Stimulated activated CD4-positive, alpha-beta T cell treated with anti-CD3 and anti-CD28 coated beads, Interleukin-2, amount 100 ng/mL, for 48 hours (primary cell): ENCODE results near the gene CRYBG2.

Source experiments
- DNase-seq, 2 donors: peaks; one replicate each; pipeline ENCODE4 v3.0.0-alpha.2; 2020

The CRYBG2 gene

DNA sequence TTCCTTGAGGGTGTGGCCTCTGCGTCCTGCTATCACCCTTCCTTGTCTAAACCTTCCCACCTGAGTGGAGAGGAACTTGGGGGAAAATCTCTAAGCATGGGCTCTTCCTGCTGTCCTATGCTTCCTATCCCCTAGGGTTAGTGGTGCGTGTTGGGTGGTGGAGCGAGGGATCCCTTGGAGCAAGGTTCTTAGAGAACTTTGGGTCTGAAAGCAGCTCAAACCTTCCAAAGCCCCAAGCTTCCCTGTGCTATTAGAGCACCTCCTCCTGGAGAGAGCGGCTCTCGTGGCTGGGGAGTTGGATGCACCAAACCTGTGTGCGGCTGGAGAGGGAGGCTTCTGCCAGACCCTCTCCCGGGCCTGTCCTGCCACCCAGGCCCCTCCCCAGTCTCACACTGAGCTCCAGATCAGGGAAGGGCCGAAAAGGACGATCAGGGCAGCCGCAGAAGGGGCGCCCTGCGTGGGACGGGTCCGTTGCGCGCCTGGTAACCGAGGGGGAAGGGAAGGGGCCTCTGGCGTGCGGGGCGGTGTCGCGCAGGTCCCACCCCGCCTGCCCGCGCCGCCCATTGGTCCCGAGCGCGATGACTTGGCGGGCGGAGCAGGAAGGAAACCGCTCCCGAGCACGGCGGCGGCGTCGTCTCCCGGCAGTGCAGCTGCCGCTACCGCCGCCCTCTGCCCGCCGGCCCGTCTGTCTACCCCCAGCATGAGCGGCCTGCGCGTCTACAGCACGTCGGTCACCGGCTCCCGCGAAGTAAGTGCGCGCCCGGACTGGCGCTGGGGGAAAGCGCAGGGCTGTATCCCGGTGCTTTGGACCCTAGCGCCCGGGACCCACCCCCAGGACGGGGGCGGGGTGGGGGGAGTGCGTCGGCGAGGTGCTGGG, 74.2 kb downstream of the CRYBG2 start, which contains the start of gene SH3BGRL3:
Gene SH3BGRL3, plus strand, starts transcription at position 631 of the 877 bp plus-strand sequence. Its CDS starts 70 bp downstream, at position 701.
- peak; percentile 71 to 82 for DNase-seq

GRCh38 chr1:26278724-26279455, 75.0 kb downstream of the CRYBG2 start:
- DNase-seq = no peak

GRCh38 chr1:26278303-26278702, 75.6 kb downstream of the CRYBG2 start:
- no peak for DNase-seq

GRCh38 chr1:26277719-26278118, 76.2 kb downstream of the CRYBG2 start:
- no peak for DNase-seq

- DNase-seq = no peak
These were observed 76.7 kb downstream of the CRYBG2 start for GRCh38 chr1:26277261-26277661.

DNA sequence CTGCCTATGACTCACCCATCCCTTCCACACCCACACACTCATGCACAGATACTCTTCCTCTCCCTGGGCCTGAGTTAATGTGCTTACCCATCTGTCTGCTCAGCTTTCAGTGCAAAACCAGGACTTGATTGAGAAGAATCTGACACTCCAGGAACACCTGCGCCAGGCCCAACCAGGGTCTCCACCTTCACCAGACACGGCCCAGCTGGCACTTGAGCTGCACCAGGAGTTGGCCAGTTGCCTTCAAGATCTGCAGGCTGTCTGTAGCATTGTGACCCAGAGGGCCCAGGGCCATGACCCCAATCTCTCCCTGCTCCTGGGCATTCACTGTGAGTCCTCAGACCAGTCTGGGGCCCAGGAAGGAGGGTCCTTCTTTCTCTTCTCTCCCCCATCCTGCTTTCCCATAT, 77.5 kb downstream of the CRYBG2 start:
- DNase-seq = no peak

- DNase-seq = peak; percentile 84 to 86
These were observed 78.1 kb downstream of the CRYBG2 start for GRCh38 chr1:26275580-26276431.

- no peak for DNase-seq
These were observed 79.0 kb downstream of the CRYBG2 start for GRCh38 chr1:26274801-26275425.
